ENCODE measurements around the gene MCMBP. TPM values are rescaled to one million over a fixed set of nuclear protein-coding genes. Genes with fewer than 3 reads are reported as not detected.

MCMBP gene
- total RNA-seq = 53.7 and 71.2 TPM in 2 replicates

GRCh38 chr10:119872610-119872859 lies at the start of gene MCMBP:
Gene MCMBP, minus strand, starts transcription at chr10:119872843. Its CDS starts 259 bp downstream, at chr10:119872584.

GRCh38 chr10:119892188-119893065 lies 19.8 kb upstream of the MCMBP start, which contains the start of gene SEC23IP:
Gene SEC23IP, plus strand, starts transcription at chr10:119892730. Its CDS starts 53 bp downstream, at chr10:119892783.

Other genes with a start within 250 kb of the MCMBP start
- 11.6 and 46.9 TPM in 2 replicates for gene BAG3, start 221.5 kb downstream of the MCMBP start, total RNA-seq
- gene INPP5F, start 146.8 kb downstream of the MCMBP start, total RNA-seq = 14.7 and 28.2 TPM in 2 replicates
- 26.3 and 52.6 TPM in 2 replicates for gene SEC23IP, start 19.9 kb upstream of the MCMBP start, total RNA-seq